IMR-90 (cell line): ENCODE results near the gene BUB1B. TPM values are rescaled to one million over a fixed set of nuclear protein-coding genes. Genes with fewer than 3 reads are reported as not detected.
A peak's percentile ranks its signal among the peaks of the same experiment; 100 is the strongest.

Experiments used
- ATAC-seq: fragments of 200-7000 bp; cut with Tn5 transposase; 2 replicates; pipeline ENCODE4 v1.9.1; 2020; ENCODE audit warnings: low read depth, mild to moderate bottlenecking, moderate library complexity
- BruUV-seq: library from RNA; stranded (reverse); fragments of 400-500 nt; replicated peaks from 2 replicates; lab custom pipeline; 2021; lab: Mats Ljungman, UMichigan
- CTCF ChIA-PET: fragments of 300-600 bp; formaldehyde crosslinking; extraction: SDS; loops from one replicate; lab custom pipeline; 2021; ENCODE audit warnings: antibody characterized with exemption; lab: Yijun Ruan, JAX
- POLR2A ChIA-PET: fragments of 300-600 bp; sonication (Branson Sonifier 250); formaldehyde crosslinking; loops from one replicate; lab custom pipeline; 2022; ENCODE audit warnings: antibody characterized with exemption; ENCODE audit not compliant: unreplicated experiment; lab: Charles Lee
- DNase-seq: peaks from one replicate; pipeline ENCODE4 v3.0.0; 2013
- H2AFZ ChIP-seq: replicated peaks from 2 replicates; pipeline ENCODE3; 2013; ENCODE audit warnings: low read length, mild to moderate bottlenecking; ENCODE audit not compliant: poor library complexity
- H2AK5ac ChIP-seq: 2 replicates; pipeline ENCODE4 v1.6.1; 2013; ENCODE audit warnings: low read depth, low read length, inconsistent platforms
- H2AK9ac ChIP-seq: replicated peaks from 2 replicates; pipeline ENCODE3; 2013; ENCODE audit warnings: mild to moderate bottlenecking, low read depth, low read length, moderate library complexity; ENCODE audit not compliant: poor library complexity
- H2BK120ac ChIP-seq: 2 replicates; pipeline ENCODE4 v1.6.1; 2013; ENCODE audit warnings: low read depth, low read length, inconsistent platforms
- H2BK15ac ChIP-seq: 3 replicates; pipeline ENCODE4 v1.6.1; 2013; ENCODE audit warnings: low read depth, low read length, inconsistent platforms
- H2BK20ac ChIP-seq: 2 replicates; pipeline ENCODE4 v1.6.1; 2013; ENCODE audit warnings: low read depth, mild to moderate bottlenecking, inconsistent platforms, low read length, moderate library complexity
- H2BK5ac ChIP-seq: 2 replicates; pipeline ENCODE4 v1.6.1; 2013; ENCODE audit warnings: mild to moderate bottlenecking, low read depth, low read length, inconsistent platforms; ENCODE audit not compliant: poor library complexity, severe bottlenecking
- H3K14ac ChIP-seq: replicated peaks from 2 replicates; pipeline ENCODE4 v1.6.1; 2013; ENCODE audit warnings: low read depth, low read length, inconsistent platforms
- H3K18ac ChIP-seq: 2 replicates; pipeline ENCODE4 v1.6.1; 2013; ENCODE audit warnings: low read depth, low read length, control low read depth
- H3K23ac ChIP-seq: 2 replicates; pipeline ENCODE4 v1.6.1; 2013; ENCODE audit warnings: low read depth, low read length, inconsistent platforms
- H3K27ac ChIP-seq: 2 replicates; pipeline ENCODE4 v1.5.1; 2013; ENCODE audit warnings: mild to moderate bottlenecking, control low read depth, low read length; ENCODE audit not compliant: insufficient read depth
- H3K27me3 ChIP-seq: 2 replicates; pipeline ENCODE4 v1.6.1; 2013; ENCODE audit warnings: low read length; ENCODE audit not compliant: control insufficient read depth, insufficient read depth
- H3K36me3 ChIP-seq: 2 replicates; pipeline ENCODE4 v1.6.1; 2013; ENCODE audit warnings: low read length, mixed read lengths; ENCODE audit not compliant: control insufficient read depth, insufficient read depth
- H3K4ac ChIP-seq: 2 replicates; pipeline ENCODE4 v1.6.1; 2013; ENCODE audit warnings: low read depth, low read length, inconsistent platforms
- H3K4me1 ChIP-seq: 2 replicates; pipeline ENCODE4 v1.6.1; 2013; ENCODE audit warnings: low read length, mixed read lengths; ENCODE audit not compliant: control insufficient read depth, insufficient read depth
- H3K4me2 ChIP-seq: 2 replicates; pipeline ENCODE4 v1.6.1; 2013; ENCODE audit warnings: low read depth, mild to moderate bottlenecking, control low read depth, low read length, moderate library complexity
- H3K4me3 ChIP-seq: 2 replicates; pipeline ENCODE4 v1.5.1; 2013; ENCODE audit warnings: low read depth, mild to moderate bottlenecking, control low read depth, low read length, moderate library complexity; ENCODE audit not compliant: insufficient read depth
- H3K56ac ChIP-seq: 2 replicates; pipeline ENCODE4 v1.6.1; 2013; ENCODE audit warnings: low read length, inconsistent platforms; ENCODE audit not compliant: insufficient read depth; ENCODE audit errors: extremely low read depth
- H3K79me1 ChIP-seq, 2 experiments: 2 replicates each; pipeline ENCODE4 v1.6.1; 2013; ENCODE audit warnings: low read length in 2 of 2, inconsistent platforms in 1 of 2, low read depth in 1 of 2
- H3K9ac ChIP-seq: 2 replicates; pipeline ENCODE4 v1.6.1; 2013; ENCODE audit warnings: low read depth, low read length, control low read depth
- H3K9me1 ChIP-seq: 2 replicates; pipeline ENCODE4 v1.6.1; 2013; ENCODE audit warnings: low read length, inconsistent platforms; ENCODE audit not compliant: insufficient read depth
- H3K9me3 ChIP-seq: 2 replicates; pipeline ENCODE4 v1.6.1; 2013; ENCODE audit warnings: low read length; ENCODE audit not compliant: control insufficient read depth, insufficient read depth
- H4K20me1 ChIP-seq: 2 replicates; pipeline ENCODE4 v1.6.1; 2013; ENCODE audit warnings: low read length, inconsistent platforms; ENCODE audit not compliant: insufficient read depth
- H4K5ac ChIP-seq: 2 replicates; pipeline ENCODE4 v1.6.1; 2013; ENCODE audit warnings: mild to moderate bottlenecking, low read depth, low read length, control low read depth
- H4K8ac ChIP-seq, 2 experiments: 2 replicates each; pipeline ENCODE4 v1.6.1; 2013; ENCODE audit warnings: low read depth in 2 of 2, low read length in 2 of 2, control low read depth in 1 of 2, inconsistent platforms in 1 of 2
- H4K91ac ChIP-seq: 2 replicates; pipeline ENCODE4 v1.6.1; 2013; ENCODE audit warnings: low read depth, low read length, inconsistent platforms; ENCODE audit not compliant: insufficient read depth
- BHLHE40 ChIP-seq: fragments of 150-350 bp; IDR thresholded peaks from 2 replicates; pipeline ENCODE4 v1.6.1; 2016; ENCODE audit warnings: mild to moderate bottlenecking, low read depth, low read length
- CEBPB ChIP-seq: IDR thresholded peaks from 2 replicates; pipeline ENCODE4 v1.6.1; 2012; ENCODE audit warnings: low read depth, low read length, improper control_type of control experiment
- ELK1 ChIP-seq: fragments of 150-350 bp; IDR thresholded peaks from 2 replicates; pipeline ENCODE4 v1.6.1; 2016; ENCODE audit warnings: low read depth, mild to moderate bottlenecking, low read length, moderate library complexity, borderline replicate concordance
- FOS ChIP-seq: fragments of 150-350 bp; IDR thresholded peaks from 2 replicates; pipeline ENCODE4 v1.6.1; 2016; ENCODE audit warnings: low read depth, low read length
- MAZ ChIP-seq: IDR thresholded peaks from 2 replicates; pipeline ENCODE4 v1.6.1; 2012; ENCODE audit warnings: low read depth, mild to moderate bottlenecking, low read length, improper control_type of control experiment, moderate library complexity, borderline replicate concordance
- NFE2L2 ChIP-seq: fragments of 150-350 bp; IDR thresholded peaks from 2 replicates; pipeline ENCODE4 v1.6.1; 2016; ENCODE audit warnings: low read depth, mild to moderate bottlenecking, low read length
- RAD21 ChIP-seq: IDR thresholded peaks from 2 replicates; pipeline ENCODE4 v1.6.1; 2012; ENCODE audit warnings: low read length, improper control_type of control experiment
- RCOR1 ChIP-seq: IDR thresholded peaks from 2 replicates; pipeline ENCODE4 v1.6.1; 2012; ENCODE audit warnings: mild to moderate bottlenecking, low read length, improper control_type of control experiment; ENCODE audit not compliant: insufficient replicate concordance
- RFX5 ChIP-seq: IDR thresholded peaks from 2 replicates; pipeline ENCODE4 v1.8.0; 2012; ENCODE audit warnings: low read depth, mild to moderate bottlenecking, low read length, moderate library complexity
- USF2 ChIP-seq: fragments of 150-350 bp; IDR thresholded peaks from 2 replicates; pipeline ENCODE4 v1.6.1; 2017; ENCODE audit warnings: mild to moderate bottlenecking, antibody characterized with exemption, low read length, low read depth
- WGBS, 2 experiments: methylation state at CpG; one replicate each; pipeline versions ENCODE4 v1.1.5 to v1.1.7; 2013; ENCODE audit warnings: missing lambda C conversion rate in 2 of 2; ENCODE audit not compliant: insufficient read length in 1 of 2; ENCODE audit errors: extremely low coverage in 2 of 2; 5-methylcytosine and 5-hydroxymethylcytosine counted together
- dilution Hi-C: fragments of 300-500 bp; cut with HindIII; formaldehyde crosslinking; loops from one replicate; pipeline ENCODE4 v1.14.3; 2018; ENCODE audit warnings: low sequenced_read_pairs; ENCODE audit not compliant: unreplicated experiment
- in situ Hi-C: fragments of 300-500 bp; cut with MboI; formaldehyde crosslinking; loops from 3 replicates; pipeline ENCODE4 v1.14.3; 2019; ENCODE audit warnings: low sequenced_read_pairs, inconsistent platforms, mixed read lengths
- intact Hi-C: fragments of 100-400 bp; cut with micrococcal nuclease; formaldehyde crosslinking; loops from 2 replicates; pipeline ENCODE4 v1.10.0; 2022
- polyA plus RNA-seq, 3 experiments: library from polyadenylated mRNA; depleted of rRNA; stranded (reverse); fragments of >200 nt; gene quantifications; 2 replicates each; pipeline ENCODE4 v1.2.3, GENCODE V29; 2012; ENCODE audit warnings: low replicate concordance in 1 of 3
- total RNA-seq: library from RNA; depleted of rRNA; stranded (reverse); fragments of >200 nt; gene quantifications from 2 replicates; pipeline ENCODE4 v1.2.3, GENCODE V29; 2012
- TF ChIP-seq, protein P1 (sequence below): conservative IDR thresholded peaks from 2 replicates; pipeline ENCODE4 v1.5.1; 2012; ENCODE audit warnings: mild to moderate bottlenecking, low read depth, low read length, improper control_type of control experiment

The BUB1B gene
- total and polyA plus RNA-seq, 2 of the 4 experiments (the other 2 are of a cell fraction) = 15.6 to 24.7 TPM

GRCh38 chr15:40253167-40253790 is 92.4 kb downstream of the BUB1B start:
- WGBS, 2 experiments = 56% methylated on average over 10 of the region's 28 CpGs; no CpG with 5 or more reads in 1 of the 2 experiments
- H3K4ac ChIP-seq = no peak overlapping the region
- ChIA-PET CTCF (no interaction called here), POLR2A (no interaction called here)
- H4K20me1 ChIP-seq = no peaks in the 10 kb centered on the region
- peaks cover 3% of the 10 kb centered on the region; the same call in 1 of the 2 replicates for H3K4me1 ChIP-seq
- H2AFZ ChIP-seq = peak overlapping the region; percentile 87
- ATAC-seq = no peak
- H2BK20ac ChIP-seq = no peak overlapping the region
- H3K27me3 ChIP-seq = peaks cover 53% of the 10 kb centered on the region
- no peak overlapping the region for H3K56ac ChIP-seq
- in situ Hi-C loops = no loop called here
- H3K36me3 ChIP-seq = no peaks in the 10 kb centered on the region
- no peak overlapping the region for H2AK5ac ChIP-seq
- no peak overlapping the region for H3K9ac ChIP-seq
- no peak overlapping the region for H3K14ac ChIP-seq
- peak overlapping the region; percentile 44; the same call in 1 of the 2 replicates for H3K23ac ChIP-seq
- no peak overlapping the region for H4K5ac ChIP-seq
- H3K9me3 ChIP-seq = no peaks in the 10 kb centered on the region
- no TSS peak for BruUV-seq
- H3K4me3 ChIP-seq = peak overlapping the region; percentile 40
- H2AK9ac ChIP-seq = peak overlapping the region; percentile 67
- no peak overlapping the region for H2BK5ac ChIP-seq
- H4K91ac ChIP-seq = no peak overlapping the region
- H3K79me1 ChIP-seq = no peaks in the 10 kb centered on the region
- H2BK120ac ChIP-seq = no peak overlapping the region
- DNase-seq = no peak
- no peak overlapping the region for H2BK15ac ChIP-seq
- H3K4me2 ChIP-seq = peak overlapping the region; percentile 67
- no peak overlapping the region for H3K18ac ChIP-seq
- no peak for TF ChIP-seq FOS
- no peak for TF ChIP-seq RCOR1
- no peak for TF ChIP-seq RFX5
- TF ChIP-seq NFE2L2 = no peak
- TF ChIP-seq ELK1 = no peak
- TF ChIP-seq, protein P1, sequence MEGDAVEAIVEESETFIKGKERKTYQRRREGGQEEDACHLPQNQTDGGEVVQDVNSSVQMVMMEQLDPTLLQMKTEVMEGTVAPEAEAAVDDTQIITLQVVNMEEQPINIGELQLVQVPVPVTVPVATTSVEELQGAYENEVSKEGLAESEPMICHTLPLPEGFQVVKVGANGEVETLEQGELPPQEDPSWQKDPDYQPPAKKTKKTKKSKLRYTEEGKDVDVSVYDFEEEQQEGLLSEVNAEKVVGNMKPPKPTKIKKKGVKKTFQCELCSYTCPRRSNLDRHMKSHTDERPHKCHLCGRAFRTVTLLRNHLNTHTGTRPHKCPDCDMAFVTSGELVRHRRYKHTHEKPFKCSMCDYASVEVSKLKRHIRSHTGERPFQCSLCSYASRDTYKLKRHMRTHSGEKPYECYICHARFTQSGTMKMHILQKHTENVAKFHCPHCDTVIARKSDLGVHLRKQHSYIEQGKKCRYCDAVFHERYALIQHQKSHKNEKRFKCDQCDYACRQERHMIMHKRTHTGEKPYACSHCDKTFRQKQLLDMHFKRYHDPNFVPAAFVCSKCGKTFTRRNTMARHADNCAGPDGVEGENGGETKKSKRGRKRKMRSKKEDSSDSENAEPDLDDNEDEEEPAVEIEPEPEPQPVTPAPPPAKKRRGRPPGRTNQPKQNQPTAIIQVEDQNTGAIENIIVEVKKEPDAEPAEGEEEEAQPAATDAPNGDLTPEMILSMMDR = no peak
- TF ChIP-seq CEBPB = no peak
- TF ChIP-seq RAD21 = no peak
- TF ChIP-seq USF2 = no peak
- no peak for TF ChIP-seq BHLHE40
- no peak for TF ChIP-seq MAZ
- dilution Hi-C loops = no loop called here
- no peak overlapping the region for H4K8ac ChIP-seq
- H3K9me1 ChIP-seq = no peaks in the 10 kb centered on the region; the same call in 1 of the 2 replicates
- no peak overlapping the region for H3K27ac ChIP-seq
- intact Hi-C loops = no loop called here
